PC-3 (cell line): Measurements from ENCODE around the gene PTRH1.

Source experiments
- CTCF ChIP-seq: fragments of 300-600 bp; sonication (generic); conservative IDR thresholded peaks from 2 replicates; pipeline ENCODE4 v1.5.1; 2017; ENCODE audit warnings: antibody characterized with exemption, low read depth, mild to moderate bottlenecking, low read length
- EZH2 ChIP-seq: fragments of 300-600 bp; sonication (generic); IDR thresholded peaks from one replicate; pipeline ENCODE4 v1.6.1; 2017; ENCODE audit warnings: antibody characterized with exemption, mild to moderate bottlenecking, low read length; ENCODE audit not compliant: unreplicated experiment
- EZH2phosphoT487 ChIP-seq: fragments of 300-600 bp; sonication (generic); IDR thresholded peaks from 2 replicates; pipeline ENCODE4 v1.6.1; 2018; ENCODE audit warnings: mild to moderate bottlenecking, antibody characterized with exemption, low read length, borderline replicate concordance

GRCh38 chr9:127679506-127679905 is 36.0 kb downstream of the PTRH1 start:
- TF ChIP-seq CTCF, result no peak
- TF ChIP-seq EZH2, result no peak
- no peak for TF ChIP-seq EZH2phosphoT487
